Astrocyte (in vitro differentiated cells and primary cell): ENCODE measurements around the gene TEDC2.

Experiments used
- EZH2 ChIP-seq: IDR thresholded peaks from 2 replicates; pipeline ENCODE4 v1.6.1; 2012; ENCODE audit warnings: mild to moderate bottlenecking, low read length, inconsistent platforms; ENCODE audit not compliant: insufficient read depth
- TF ChIP-seq, protein P1 (sequence below): IDR thresholded peaks from 2 replicates; pipeline ENCODE4 v1.5.1; 2011; ENCODE audit warnings: low read depth, mild to moderate bottlenecking, inconsistent platforms, low read length, moderate library complexity; ENCODE audit not compliant: insufficient read depth

DNA sequence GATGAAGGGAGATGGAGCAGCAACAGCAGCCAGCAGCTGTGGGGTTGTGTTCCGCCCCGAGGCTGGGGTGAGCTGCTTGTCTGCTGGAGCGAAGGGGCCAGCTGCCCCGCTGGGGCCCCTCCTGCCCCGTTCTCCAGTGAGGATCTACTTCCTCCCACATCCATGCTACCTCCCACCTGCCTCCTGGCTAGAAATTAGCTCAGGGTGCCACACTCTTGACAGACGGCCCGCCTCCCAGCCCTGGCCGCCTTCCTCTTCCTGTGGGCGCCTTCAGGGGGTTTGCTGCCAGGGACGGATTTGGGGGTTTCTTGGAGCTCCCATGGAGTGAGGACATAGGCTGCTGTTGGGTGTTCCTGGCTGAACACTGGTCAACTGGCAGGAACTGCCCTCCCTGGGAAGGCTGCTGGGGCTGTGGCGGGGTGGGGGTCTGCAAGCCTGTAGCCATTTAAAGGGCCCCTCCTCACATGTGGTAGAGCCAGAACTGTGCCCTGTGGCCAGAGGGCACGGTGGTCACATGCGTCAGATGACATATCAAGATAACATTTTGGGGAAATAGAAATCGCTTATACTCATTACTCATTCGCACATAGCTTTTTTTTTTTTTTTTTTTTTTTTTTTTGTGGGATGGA, 28.1 kb downstream of the TEDC2 start:
- TF ChIP-seq, protein P1, sequence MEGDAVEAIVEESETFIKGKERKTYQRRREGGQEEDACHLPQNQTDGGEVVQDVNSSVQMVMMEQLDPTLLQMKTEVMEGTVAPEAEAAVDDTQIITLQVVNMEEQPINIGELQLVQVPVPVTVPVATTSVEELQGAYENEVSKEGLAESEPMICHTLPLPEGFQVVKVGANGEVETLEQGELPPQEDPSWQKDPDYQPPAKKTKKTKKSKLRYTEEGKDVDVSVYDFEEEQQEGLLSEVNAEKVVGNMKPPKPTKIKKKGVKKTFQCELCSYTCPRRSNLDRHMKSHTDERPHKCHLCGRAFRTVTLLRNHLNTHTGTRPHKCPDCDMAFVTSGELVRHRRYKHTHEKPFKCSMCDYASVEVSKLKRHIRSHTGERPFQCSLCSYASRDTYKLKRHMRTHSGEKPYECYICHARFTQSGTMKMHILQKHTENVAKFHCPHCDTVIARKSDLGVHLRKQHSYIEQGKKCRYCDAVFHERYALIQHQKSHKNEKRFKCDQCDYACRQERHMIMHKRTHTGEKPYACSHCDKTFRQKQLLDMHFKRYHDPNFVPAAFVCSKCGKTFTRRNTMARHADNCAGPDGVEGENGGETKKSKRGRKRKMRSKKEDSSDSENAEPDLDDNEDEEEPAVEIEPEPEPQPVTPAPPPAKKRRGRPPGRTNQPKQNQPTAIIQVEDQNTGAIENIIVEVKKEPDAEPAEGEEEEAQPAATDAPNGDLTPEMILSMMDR, result no peak
- no peak for TF ChIP-seq EZH2
